ENCODE data around the gene ZMAT3. TPM values are rescaled to one million over a fixed set of nuclear protein-coding genes. Genes with fewer than 3 reads are reported as not detected.
A peak's percentile ranks its signal among the peaks of the same experiment; 100 is the strongest.
"Not testable (repeated sequence)": the region's sequence is repeated elsewhere in the genome, so short reads cannot be mapped to it uniquely, and the experiment has no call there.

ZMAT3 gene
- total RNA-seq, 1 donor from 2014 or later, result 49.3 TPM

DNA sequence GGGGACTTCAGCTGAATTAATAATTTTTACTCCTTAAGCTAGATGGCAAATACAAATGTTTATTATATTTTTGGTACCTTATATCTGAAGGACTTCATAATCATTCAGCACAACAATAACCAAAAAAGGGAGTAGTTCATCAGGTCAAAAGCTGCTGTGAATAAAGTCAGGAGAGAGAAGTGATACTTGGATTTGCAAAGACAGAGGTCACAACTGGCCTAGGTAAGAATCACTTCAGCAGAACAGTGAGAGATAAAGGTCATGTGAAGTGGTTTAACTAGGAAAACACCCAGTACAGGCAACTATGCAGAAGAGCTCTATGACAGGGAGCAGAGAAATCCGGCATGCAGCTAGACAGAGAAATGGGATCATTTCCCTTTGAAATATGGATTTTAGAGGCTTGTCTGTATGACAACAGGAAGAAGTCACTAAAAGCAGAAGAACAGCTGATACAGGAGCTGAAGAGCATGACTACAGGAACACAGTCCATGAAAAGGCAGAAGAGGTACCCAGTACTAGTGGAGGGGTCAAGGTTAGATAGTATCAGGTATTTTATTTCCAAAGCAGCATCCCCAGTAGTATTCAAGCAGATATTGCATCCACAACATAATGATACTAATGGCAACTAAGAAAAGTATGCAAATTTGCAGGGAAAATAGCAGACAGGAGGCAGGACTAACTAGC is 25.7 kb downstream of the ZMAT3 start:
- H3K4me3 ChIP-seq (ENCODE audit: low read depth, low read length), result no peak overlapping the region
- no peak for DNase-seq (ENCODE audit: low read depth)

DNA sequence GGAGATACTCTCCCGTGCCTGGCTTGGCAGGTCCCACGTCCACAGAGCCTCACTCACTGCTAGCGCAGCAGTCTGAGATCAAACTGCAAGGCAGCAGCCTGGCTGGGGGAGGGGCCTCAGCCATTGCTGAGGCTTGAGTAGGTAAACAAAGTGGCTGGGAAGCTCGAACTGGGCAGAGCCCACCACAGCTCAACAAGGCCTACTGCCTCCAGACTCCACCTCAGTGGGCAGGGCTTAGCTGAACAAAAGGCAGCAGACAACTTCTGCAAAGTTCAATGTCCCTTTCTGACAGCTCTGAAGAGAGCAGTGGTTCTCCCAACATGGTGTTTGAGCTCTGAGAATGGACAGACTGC is 32.7 kb downstream of the ZMAT3 start:
- not testable (repeated sequence) for H3K4me3 ChIP-seq (ENCODE audit: low read depth, low read length); H3K36me3 ChIP-seq (ENCODE audit: control insufficient read depth, insufficient read depth, low read length); H3K27me3 ChIP-seq (ENCODE audit: control insufficient read depth, insufficient read depth, low read length); DNase-seq (ENCODE audit: low read depth)

More for the DNA sequence above, 25.7 kb downstream of the ZMAT3 start:
- Histone ChIP-seq H3K36me3 (ENCODE audit: control insufficient read depth, insufficient read depth, low read length) (no peaks in the 10 kb centered on the region), H3K27me3 (ENCODE audit: control insufficient read depth, insufficient read depth, low read length) (no peaks in the 10 kb centered on the region)
- no peak for TF ChIP-seq CTCF (IDR thresholded peaks at IDR 0.05; ENCODE audit: insufficient read depth, low read length, poor library complexity, severe bottlenecking)

- H3K4me3 ChIP-seq (ENCODE audit: low read depth, low read length), result no peak overlapping the region
- H3K27me3 ChIP-seq (ENCODE audit: control insufficient read depth, insufficient read depth, low read length), result no peaks in the 10 kb centered on the region
- no peaks in the 10 kb centered on the region for H3K36me3 ChIP-seq (ENCODE audit: control insufficient read depth, insufficient read depth, low read length)
- DNase-seq (ENCODE audit: low read depth), result peak; percentile 10
- TF ChIP-seq CTCF (IDR thresholded peaks at IDR 0.05; ENCODE audit: insufficient read depth, low read length, poor library complexity, severe bottlenecking), result no peak
These were observed 33.3 kb downstream of the ZMAT3 start for GRCh38 chr3:179038216-179038898.

DNA sequence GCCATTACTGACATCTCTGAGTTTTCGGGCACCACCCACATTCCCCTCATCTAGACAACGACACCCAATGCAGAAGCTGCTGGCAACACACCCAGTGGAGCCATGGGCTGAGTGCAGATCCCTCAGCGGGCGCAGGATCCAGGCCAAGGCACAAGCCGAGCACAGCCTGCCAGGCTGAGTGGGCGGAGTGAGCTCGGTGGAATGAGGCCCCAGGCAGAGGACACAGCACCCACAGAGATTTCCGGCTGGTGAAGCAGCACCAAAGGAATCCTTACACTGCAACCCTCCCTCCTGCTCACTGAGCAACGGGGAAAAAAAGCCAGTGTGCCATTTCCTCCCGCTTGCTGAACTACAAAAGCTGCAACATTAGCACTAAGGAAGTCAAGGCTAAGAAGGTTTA is 34.3 kb downstream of the ZMAT3 start:
- peak; percentile 52 for DNase-seq (ENCODE audit: low read depth)
- no peak for TF ChIP-seq CTCF (IDR thresholded peaks at IDR 0.05; ENCODE audit: insufficient read depth, low read length, poor library complexity, severe bottlenecking)
- H3K4me3 ChIP-seq (ENCODE audit: low read depth, low read length), result no peak overlapping the region
- H3K36me3 ChIP-seq (ENCODE audit: control insufficient read depth, insufficient read depth, low read length), result no peaks in the 10 kb centered on the region
- H3K27me3 ChIP-seq (ENCODE audit: control insufficient read depth, insufficient read depth, low read length), result no peaks in the 10 kb centered on the region

- DNase-seq (ENCODE audit: low read depth), result no peak
- H3K27me3 ChIP-seq (ENCODE audit: control insufficient read depth, insufficient read depth, low read length), result no peaks in the 10 kb centered on the region
- H3K4me3 ChIP-seq (ENCODE audit: low read depth, low read length), result no peak overlapping the region
- no peaks in the 10 kb centered on the region for H3K36me3 ChIP-seq (ENCODE audit: control insufficient read depth, insufficient read depth, low read length)
- no peak for TF ChIP-seq CTCF (IDR thresholded peaks at IDR 0.05; ENCODE audit: insufficient read depth, low read length, poor library complexity, severe bottlenecking)
These were observed 34.8 kb downstream of the ZMAT3 start for GRCh38 chr3:179036626-179037300.

DNA sequence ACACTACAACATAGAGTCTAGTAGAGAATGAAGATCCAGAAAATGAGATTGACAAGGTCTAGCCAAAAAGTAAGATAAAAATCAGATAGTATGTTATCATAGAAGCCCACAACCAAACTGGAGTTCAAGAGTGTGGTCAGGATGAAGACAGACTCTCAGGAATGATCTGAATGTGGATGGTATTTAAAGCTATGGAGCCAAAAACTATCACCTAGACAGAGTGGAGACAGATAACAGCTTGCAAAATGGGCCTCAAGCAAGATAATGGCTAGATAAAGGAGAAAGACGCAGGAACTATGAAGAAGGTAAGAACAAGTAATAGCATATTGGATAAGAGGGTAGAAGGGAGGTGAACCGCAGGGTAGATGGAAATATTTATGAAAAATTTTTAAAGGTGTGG is 35.4 kb downstream of the ZMAT3 start:
- H3K36me3 ChIP-seq (ENCODE audit: control insufficient read depth, insufficient read depth, low read length), result no peaks in the 10 kb centered on the region
- no peak for TF ChIP-seq CTCF (IDR thresholded peaks at IDR 0.05; ENCODE audit: insufficient read depth, low read length, poor library complexity, severe bottlenecking)
- no peak overlapping the region for H3K4me3 ChIP-seq (ENCODE audit: low read depth, low read length)
- H3K27me3 ChIP-seq (ENCODE audit: control insufficient read depth, insufficient read depth, low read length), result no peaks in the 10 kb centered on the region
- DNase-seq (ENCODE audit: low read depth), result no peak
